SK-N-MC (cell line): ENCODE data around the gene RRN3.
"Not testable (repeated sequence)": the region's sequence is repeated elsewhere in the genome, so short reads cannot be mapped to it uniquely, and the experiment has no call there.

Experiments used
- EZH2 ChIP-seq: fragments of 200-600 bp; sonication (generic); IDR thresholded peaks from one replicate; pipeline ENCODE4 v1.6.1; 2017; ENCODE audit warnings: antibody characterized with exemption
- FOXP2 ChIP-seq: optimal IDR thresholded peaks from 2 replicates; pipeline ENCODE3; 2011; ENCODE audit warnings: mild to moderate bottlenecking, moderate library complexity; ENCODE audit not compliant: insufficient read depth; ENCODE audit errors: extremely low read length, control extremely low read depth
- POLR2AphosphoS5 ChIP-seq: IDR thresholded peaks from 2 replicates; pipeline ENCODE4 v1.6.1; 2012; ENCODE audit warnings: mild to moderate bottlenecking, low read depth, low read length, borderline replicate concordance

- not testable (repeated sequence) for TF ChIP-seq POLR2AphosphoS5, EZH2, FOXP2
Observed at GRCh38 chr16:15028801-15029698, 65.0 kb downstream of the RRN3 start.
